Sigmoid colon (tissue), 4 donors: ENCODE data around the gene GTF3C5.

Source experiments
- CTCF ChIP-seq, 4 experiments: fragments of 450-650 bp in 3 of 4; fragments of 200-600 bp in 1 of 4; IDR thresholded peaks; one replicate each; pipeline ENCODE4 v1.5.1; 2016 to 2019; ENCODE audit warnings: antibody characterized with exemption in 4 of 4, mild to moderate bottlenecking in 3 of 4, moderate library complexity in 2 of 4
- EP300 ChIP-seq, 4 donors: sonication (generic); formaldehyde crosslinking; IDR thresholded peaks; one replicate each; pipeline ENCODE4 v1.6.1; 2017; ENCODE audit warnings: antibody characterized with exemption in 4 of 4
- POLR2AphosphoS5 ChIP-seq, 4 donors: sonication (generic); formaldehyde crosslinking; IDR thresholded peaks; one replicate each; pipeline ENCODE4 v1.6.1; 2017; ENCODE audit warnings: antibody characterized with exemption in 4 of 4

DNA sequence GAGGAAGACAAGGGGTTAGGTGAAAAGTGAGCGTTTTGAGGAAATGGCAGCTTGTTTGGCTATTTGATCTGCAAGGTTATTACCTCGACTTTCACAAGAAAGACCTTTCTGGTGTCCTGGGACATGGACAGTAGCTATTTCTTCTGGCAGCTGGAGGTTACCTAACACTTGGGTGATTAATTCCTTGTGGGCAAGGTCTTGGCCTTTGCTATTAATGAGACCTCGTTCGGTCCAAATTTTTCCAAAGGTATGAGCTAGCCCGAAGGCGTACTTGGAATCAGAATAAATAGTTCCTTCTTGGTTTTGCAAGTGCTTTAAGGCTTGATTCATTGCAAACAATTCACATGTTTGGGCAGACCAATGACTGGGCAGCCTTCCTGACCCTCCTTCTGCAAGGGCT is 4.9 kb downstream of the GTF3C5 start:
- TF ChIP-seq CTCF (IDR thresholded peaks at IDR 0.05) (no peak), POLR2AphosphoS5 (IDR thresholded peaks at IDR 0.05) (no peak), EP300 (IDR thresholded peaks at IDR 0.05) (no peak)
